Posterior cingulate gyrus (tissue), 11 donors: ENCODE measurements around the gene SMIM29.

Source experiments
- DNase-seq, 10 donors: peaks; one replicate each; pipeline versions ENCODE4 v3.0.0 to v3.0.0-alpha.2; 2020 to 2021; ENCODE audit warnings: mixed read lengths in 3 of 10
- intact Hi-C: fragments of 100-400 bp; cut with DNase I; formaldehyde crosslinking; loops from one replicate; pipeline ENCODE4 v1.15.1; 2023

Gene SMIM29

DNA sequence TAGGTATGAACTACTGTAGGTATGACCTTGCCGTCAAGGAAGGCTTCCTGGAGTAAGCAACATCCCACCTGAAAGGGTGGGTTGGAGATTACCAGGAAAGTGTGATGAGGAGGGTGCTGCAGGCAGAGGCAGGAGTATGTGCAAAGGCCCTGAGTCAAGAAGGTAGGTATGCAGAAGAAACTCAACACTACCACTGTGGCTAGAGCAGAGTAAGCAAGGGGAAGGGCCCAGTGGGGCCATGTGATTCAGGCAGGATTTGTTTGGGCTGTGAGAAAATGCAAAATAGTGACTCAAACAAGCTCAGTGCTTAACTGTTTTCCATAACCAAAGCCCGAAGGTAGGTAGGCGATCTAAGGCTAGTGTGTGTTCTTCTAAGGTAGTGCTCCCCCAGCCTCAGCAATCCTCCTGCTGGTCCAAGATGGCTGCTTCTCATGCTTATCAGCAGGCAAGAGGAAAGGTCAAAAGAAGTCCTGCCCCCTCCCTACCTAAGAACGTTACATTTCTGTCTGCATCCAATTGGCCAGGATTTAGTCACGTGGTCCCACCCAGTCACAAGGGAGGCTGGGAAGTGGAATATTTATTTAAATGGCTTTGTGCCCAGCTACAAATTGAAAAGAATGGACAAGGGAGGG, 48.4 kb downstream of the SMIM29 start:
- intact Hi-C loops = no loop called here

DNA sequence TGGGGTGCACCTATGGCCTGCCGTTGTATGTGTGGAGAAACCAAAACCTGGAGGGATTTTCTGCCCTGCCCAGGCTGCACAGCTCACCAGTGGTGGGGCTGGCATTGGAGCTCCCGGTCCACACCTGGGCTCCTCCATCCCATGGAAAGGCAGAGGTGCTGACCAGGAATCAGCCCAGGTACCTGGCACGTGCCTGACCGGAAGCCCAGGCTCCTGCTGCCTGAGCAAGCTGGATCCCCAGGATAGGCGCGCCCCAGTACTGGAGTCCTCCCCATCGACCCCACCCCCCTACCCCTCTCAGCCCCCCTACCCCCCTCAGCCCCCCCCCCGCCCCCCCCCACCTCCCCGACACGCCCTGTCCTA, 52.0 kb downstream of the SMIM29 start:
- intact Hi-C loops = loop anchor here (1.0 to 10.0 kb wide), 3 partner anchors 52 to 408 kb away; partner anchors contain the start of gene SMIM29
- DNase-seq = peak in 1 of 10 donors; percentile 78

More for the DNA sequence above, 48.4 kb downstream of the SMIM29 start:
- peak in 1 of 10 donors; percentile 5 for DNase-seq
